GM12865 (cell line): ENCODE data around the gene DOK6.

Source experiments
- DNase-seq: peaks from one replicate; pipeline ENCODE4 v3.0.0; 2010; ENCODE audit warnings: low read depth
- H3K4me3 ChIP-seq: 2 replicates; pipeline ENCODE4 v1.5.1; 2011; ENCODE audit warnings: mild to moderate bottlenecking, low read depth, low read length, control low read depth
- TF ChIP-seq, protein P1 (sequence below): IDR thresholded peaks from 2 replicates; pipeline ENCODE4 v1.5.1; 2011; ENCODE audit warnings: low read length, control low read depth, low read depth, inconsistent platforms; ENCODE audit not compliant: insufficient read depth; ENCODE audit errors: missing control alignments

The DOK6 gene

GRCh38 chr18:69399253-69399652 is 1.4 kb upstream of the DOK6 start:
- no peak overlapping the region for H3K4me3 ChIP-seq

DNA sequence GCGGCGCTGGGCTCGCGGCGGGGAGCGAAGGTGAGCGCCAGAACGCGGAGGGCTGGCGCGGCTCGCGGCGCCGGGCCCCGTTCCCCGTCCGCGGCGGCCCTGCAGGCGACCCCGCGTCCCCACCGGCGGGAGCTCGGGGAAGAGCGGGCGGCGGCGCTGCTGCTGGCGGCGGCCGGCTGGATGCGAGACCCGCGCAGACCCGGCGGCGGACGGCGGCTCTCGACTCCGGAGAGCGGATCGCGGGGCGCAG is 213 bp downstream of the DOK6 start:
- no peak for DNase-seq
- no peak overlapping the region for H3K4me3 ChIP-seq
- TF ChIP-seq, protein P1, sequence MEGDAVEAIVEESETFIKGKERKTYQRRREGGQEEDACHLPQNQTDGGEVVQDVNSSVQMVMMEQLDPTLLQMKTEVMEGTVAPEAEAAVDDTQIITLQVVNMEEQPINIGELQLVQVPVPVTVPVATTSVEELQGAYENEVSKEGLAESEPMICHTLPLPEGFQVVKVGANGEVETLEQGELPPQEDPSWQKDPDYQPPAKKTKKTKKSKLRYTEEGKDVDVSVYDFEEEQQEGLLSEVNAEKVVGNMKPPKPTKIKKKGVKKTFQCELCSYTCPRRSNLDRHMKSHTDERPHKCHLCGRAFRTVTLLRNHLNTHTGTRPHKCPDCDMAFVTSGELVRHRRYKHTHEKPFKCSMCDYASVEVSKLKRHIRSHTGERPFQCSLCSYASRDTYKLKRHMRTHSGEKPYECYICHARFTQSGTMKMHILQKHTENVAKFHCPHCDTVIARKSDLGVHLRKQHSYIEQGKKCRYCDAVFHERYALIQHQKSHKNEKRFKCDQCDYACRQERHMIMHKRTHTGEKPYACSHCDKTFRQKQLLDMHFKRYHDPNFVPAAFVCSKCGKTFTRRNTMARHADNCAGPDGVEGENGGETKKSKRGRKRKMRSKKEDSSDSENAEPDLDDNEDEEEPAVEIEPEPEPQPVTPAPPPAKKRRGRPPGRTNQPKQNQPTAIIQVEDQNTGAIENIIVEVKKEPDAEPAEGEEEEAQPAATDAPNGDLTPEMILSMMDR, result no peak

More at GRCh38 chr18:69399253-69399652, 1.4 kb upstream of the DOK6 start:
- TF ChIP-seq, protein P1, result no peak
- no peak for DNase-seq

- H3K4me3 ChIP-seq, result no peak overlapping the region
- DNase-seq, result no peak
- TF ChIP-seq, protein P1, result no peak
These were observed 711 bp downstream of the DOK6 start for GRCh38 chr18:69401226-69401971.

DNA sequence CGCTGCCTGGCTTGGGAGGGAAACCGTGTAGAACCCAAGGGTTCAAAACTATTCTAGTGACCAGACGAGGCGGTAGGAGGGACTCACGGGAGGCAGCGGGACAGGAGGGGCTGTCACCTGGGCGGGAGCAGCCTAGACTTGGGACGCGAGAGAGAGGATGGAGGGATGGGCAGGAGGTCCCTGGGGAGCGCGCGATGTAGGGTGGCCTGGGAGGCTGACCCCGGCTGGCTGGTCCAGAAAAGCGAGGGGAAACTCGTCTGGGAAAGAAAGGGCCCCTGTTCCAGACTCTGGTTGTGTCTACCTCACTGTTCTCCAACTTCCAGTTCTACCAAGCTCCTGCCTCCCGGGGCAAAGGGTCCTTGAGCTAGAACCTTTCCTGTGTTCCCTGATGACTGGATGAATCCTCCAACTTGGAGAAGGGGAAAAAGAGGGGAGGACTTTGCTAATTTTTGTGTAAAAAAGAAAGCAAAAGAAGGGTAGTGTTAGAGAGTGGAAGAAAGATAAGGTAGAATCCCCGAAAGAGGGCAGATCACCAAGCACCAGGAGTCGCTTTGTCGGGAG is 1.4 kb downstream of the DOK6 start:
- DNase-seq, result no peak
- H3K4me3 ChIP-seq, result no peak overlapping the region
- TF ChIP-seq, protein P1, result no peak

GRCh38 chr18:69402533-69402989 is 1.9 kb downstream of the DOK6 start:
- H3K4me3 ChIP-seq, result no peak overlapping the region
- no peak for DNase-seq
- TF ChIP-seq, protein P1, result no peak

DNA sequence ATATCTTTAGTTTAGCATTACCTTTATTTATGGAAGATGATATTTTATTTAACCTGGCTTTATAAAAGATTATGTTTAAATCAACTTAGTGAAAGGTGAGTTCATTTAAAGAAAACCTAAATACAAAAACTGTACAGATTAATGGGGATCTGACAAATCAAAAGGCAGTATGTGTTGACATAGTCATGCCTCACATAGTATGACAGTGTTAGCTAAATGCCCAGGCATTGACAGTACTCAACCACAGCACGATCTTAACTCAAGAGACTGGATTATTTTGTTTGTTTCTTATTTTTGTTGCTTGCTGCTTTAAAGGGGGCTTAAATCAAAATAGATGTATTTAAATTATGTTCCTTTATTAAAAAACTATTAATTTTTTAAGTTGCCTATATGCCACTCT is 7.8 kb downstream of the DOK6 start:
- TF ChIP-seq, protein P1, result no peak
- no peak overlapping the region for H3K4me3 ChIP-seq
- DNase-seq, result no peak

DNA sequence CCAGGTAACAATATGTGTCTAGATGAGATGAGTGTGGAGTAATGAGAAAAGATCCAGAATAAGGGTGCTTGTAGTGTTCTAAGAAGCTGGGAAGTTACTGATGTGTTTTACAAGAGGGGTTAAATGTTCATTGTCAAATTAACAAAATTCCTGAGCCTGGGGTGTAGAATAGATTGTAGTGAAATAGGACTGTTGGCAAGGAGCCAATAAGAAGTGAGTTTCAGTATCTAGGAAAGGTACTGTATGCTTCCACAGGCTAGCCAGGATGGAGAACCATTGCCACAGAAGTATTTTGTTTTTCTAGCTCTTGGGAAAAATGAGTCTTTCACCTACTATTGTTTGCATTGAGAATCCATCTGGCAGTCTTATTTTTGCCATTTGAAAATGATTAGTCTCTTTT is 10.5 kb downstream of the DOK6 start:
- TF ChIP-seq, protein P1, result no peak
- no peak for DNase-seq
- H3K4me3 ChIP-seq, result no peak overlapping the region
